NT2/D1 (cell line): ENCODE measurements around the gene DMBX1.

Experiments
- YY1 ChIP-seq: IDR thresholded peaks from 2 replicates; pipeline ENCODE4 v1.6.1; 2011; ENCODE audit not compliant: insufficient read length, insufficient read depth
- ZNF274 ChIP-seq: IDR thresholded peaks from 2 replicates; pipeline ENCODE4 v1.6.1; 2011; ENCODE audit warnings: mild to moderate bottlenecking, low read depth, low read length

DNA sequence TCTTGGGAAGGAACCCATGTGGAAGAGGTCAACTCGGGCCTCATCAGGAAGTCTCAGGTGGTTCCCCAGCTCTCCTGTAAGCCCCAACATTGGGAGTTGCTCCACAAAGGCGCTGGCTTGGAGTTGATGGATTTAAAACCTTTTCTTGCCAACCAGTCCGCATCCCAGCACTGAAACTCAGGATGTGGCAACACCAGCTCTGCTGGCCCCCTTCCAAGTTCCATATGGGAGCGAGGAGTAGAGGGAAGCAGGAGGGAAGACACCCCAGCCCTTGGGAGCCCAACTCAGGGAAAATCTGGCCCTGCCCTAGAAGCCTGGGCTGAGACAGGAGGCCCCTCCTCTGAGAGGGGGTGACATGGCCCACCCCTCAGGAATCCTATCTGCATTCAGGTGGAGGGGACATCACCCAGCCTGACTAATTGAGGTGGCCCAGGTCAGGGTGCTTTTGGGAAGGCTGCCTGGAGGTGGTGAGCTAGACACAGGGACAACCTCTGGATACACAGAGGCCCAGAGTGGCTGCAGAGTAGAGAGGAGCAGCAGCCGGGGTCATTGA, 33.1 kb upstream of the DMBX1 start:
- TF ChIP-seq ZNF274 (no peak), YY1 (no peak)
